Tibial artery (tissue), 4 donors: Measurements from ENCODE around the gene KHNYN.

Experiments used
- DNase-seq, 2 donors: peaks; one replicate each; pipeline ENCODE4 v3.0.0-alpha.2; 2019
- H3K27ac ChIP-seq, 2 donors: fragments of 200-600 bp; sonication (generic) in 1 of 2; 1 replicate in 1 of 2; 2 replicates in 1 of 2; pipeline ENCODE4 v1.5.1; 2018 to 2019; ENCODE audit warnings: mild to moderate bottlenecking in 1 of 2
- H3K27me3 ChIP-seq, 2 donors: fragments of 200-600 bp; sonication (generic) in 1 of 2; one replicate each; pipeline versions ENCODE4 v1.5.1 to v1.6.0; 2016 to 2019
- H3K36me3 ChIP-seq, 3 donors: fragments of 200-600 bp; sonication (generic) in 2 of 3; one replicate each; pipeline ENCODE4 v1.5.1; 2016 to 2019; ENCODE audit warnings: mild to moderate bottlenecking in 2 of 3
- H3K4me1 ChIP-seq, 4 donors: fragments of 200-600 bp; sonication (generic) in 2 of 4; 1 replicate in 3 of 4; 2 replicates in 1 of 4; pipeline ENCODE4 v1.5.1; 2016 to 2019
- H3K4me3 ChIP-seq, 2 donors: fragments of 200-600 bp; sonication (generic) in 1 of 2; 1 replicate in 1 of 2; 2 replicates in 1 of 2; pipeline ENCODE4 v1.5.1; 2018 to 2019; ENCODE audit warnings: mild to moderate bottlenecking in 2 of 2
- H3K9me3 ChIP-seq, 3 donors: fragments of 200-600 bp; sonication (generic) in 1 of 3; one replicate each; pipeline ENCODE4 v1.5.1; 2016 to 2019
- intact Hi-C: fragments of 100-400 bp; cut with DNase I; formaldehyde crosslinking; loops from one replicate; pipeline ENCODE4 v1.15.0; 2023; ENCODE audit warnings: low total_unique reads
- TF ChIP-seq, protein P1 (sequence below), 2 experiments: fragments of 200-600 bp in 1 of 2; fragments of 450-650 bp in 1 of 2; IDR thresholded peaks; one replicate each; pipeline ENCODE4 v1.5.1; 2017 to 2019; ENCODE audit warnings: antibody characterized with exemption in 2 of 2, mild to moderate bottlenecking in 1 of 2, moderate library complexity in 1 of 2

KHNYN gene

GRCh38 chr14:24439257-24439656, 9.5 kb downstream of the KHNYN start:
- Histone ChIP-seq H3K4me1 (peaks cover 0 to 35% (median 21%) of the 10 kb centered on the region in 4 donors), H3K9me3 (no peaks in the 10 kb centered on the region), H3K27ac (no peak overlapping the region), H3K27me3 (no peaks in the 10 kb centered on the region), H3K36me3 (peaks cover 43 to 64% (median 53%) of the 10 kb centered on the region in 3 donors), H3K4me3 (no peak overlapping the region)
- TF ChIP-seq, protein P1, sequence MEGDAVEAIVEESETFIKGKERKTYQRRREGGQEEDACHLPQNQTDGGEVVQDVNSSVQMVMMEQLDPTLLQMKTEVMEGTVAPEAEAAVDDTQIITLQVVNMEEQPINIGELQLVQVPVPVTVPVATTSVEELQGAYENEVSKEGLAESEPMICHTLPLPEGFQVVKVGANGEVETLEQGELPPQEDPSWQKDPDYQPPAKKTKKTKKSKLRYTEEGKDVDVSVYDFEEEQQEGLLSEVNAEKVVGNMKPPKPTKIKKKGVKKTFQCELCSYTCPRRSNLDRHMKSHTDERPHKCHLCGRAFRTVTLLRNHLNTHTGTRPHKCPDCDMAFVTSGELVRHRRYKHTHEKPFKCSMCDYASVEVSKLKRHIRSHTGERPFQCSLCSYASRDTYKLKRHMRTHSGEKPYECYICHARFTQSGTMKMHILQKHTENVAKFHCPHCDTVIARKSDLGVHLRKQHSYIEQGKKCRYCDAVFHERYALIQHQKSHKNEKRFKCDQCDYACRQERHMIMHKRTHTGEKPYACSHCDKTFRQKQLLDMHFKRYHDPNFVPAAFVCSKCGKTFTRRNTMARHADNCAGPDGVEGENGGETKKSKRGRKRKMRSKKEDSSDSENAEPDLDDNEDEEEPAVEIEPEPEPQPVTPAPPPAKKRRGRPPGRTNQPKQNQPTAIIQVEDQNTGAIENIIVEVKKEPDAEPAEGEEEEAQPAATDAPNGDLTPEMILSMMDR (IDR thresholded peaks at IDR 0.05): no peak
- intact Hi-C loops: loop anchor here (10.0 kb wide), 1 partner anchor 194 kb away; the partner anchor contains the start of gene TINF2
- DNase-seq: no peak

DNA sequence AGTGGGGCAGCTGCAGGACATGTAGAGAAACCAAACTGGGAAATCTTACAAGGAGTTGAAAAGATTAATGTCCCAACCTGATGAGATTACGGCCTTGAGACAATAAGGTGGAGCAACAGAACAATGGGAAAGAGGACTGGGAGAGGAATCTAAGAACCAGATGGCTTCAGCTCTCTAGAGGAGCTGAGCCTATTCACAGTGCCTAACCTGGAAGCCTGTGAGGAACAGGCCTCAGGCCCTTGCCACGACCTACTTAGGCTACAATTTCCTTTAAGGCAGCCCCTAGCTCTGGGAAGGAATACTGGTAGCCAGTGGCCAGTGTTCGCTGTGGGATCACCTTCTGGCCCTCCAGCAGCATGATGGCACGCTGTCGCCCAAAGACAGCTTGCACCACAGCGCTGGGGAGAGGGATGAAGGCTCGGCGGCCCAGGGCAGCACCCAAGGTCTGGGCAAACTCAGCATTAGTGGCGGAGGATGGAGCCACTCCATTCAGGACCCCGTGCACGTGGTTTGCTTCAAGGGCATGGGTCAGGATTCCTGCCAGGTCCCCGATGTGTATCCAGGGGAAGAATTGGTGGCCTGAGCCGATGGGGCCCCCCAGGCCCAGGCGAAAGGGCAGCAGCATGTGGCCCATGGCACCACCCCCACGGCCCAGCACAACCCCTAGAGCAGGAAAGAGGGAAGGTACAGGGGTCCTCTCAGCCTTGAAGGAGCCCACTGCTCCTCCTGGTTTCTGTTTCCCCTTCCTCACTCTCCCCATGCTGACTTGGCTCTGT, 10.3 kb downstream of the KHNYN start:
- peaks cover 0 to 35% (median 21%) of the 10 kb centered on the region in 4 donors for H3K4me1 ChIP-seq

GRCh38 chr14:24440606-24441399, 11.0 kb downstream of the KHNYN start:
- peak overlapping the region in 1 of 2 donors; percentile 99 for H3K27ac ChIP-seq
- DNase-seq: no peak
- no peaks in the 10 kb centered on the region for H3K27me3 ChIP-seq
- TF ChIP-seq, protein P1 (IDR thresholded peaks at IDR 0.05): no peak
- H3K36me3 ChIP-seq: peaks cover 34 to 53% (median 51%) of the 10 kb centered on the region in 3 donors
- peaks cover 0 to 35% (median 21%) of the 10 kb centered on the region in 4 donors for H3K4me1 ChIP-seq
- H3K9me3 ChIP-seq: no peaks in the 10 kb centered on the region
- H3K4me3 ChIP-seq: no peak overlapping the region
- intact Hi-C loops: no loop called here

More for the DNA sequence above, 10.3 kb downstream of the KHNYN start:
- Histone ChIP-seq H3K36me3 (peaks cover 37 to 61% (median 53%) of the 10 kb centered on the region in 3 donors), H3K27me3 (no peaks in the 10 kb centered on the region), H3K4me3 (no peak overlapping the region), H3K27ac (peak overlapping the region in 1 of 2 donors; percentile 13), H3K9me3 (no peaks in the 10 kb centered on the region)
- intact Hi-C loops: loop anchor here (10.0 kb wide), 1 partner anchor 195 kb away; the partner anchor contains the start of gene TINF2
- no peak for DNase-seq
- TF ChIP-seq, protein P1 (IDR thresholded peaks at IDR 0.05): no peak

GRCh38 chr14:24441485-24441884, 11.7 kb downstream of the KHNYN start:
- peaks cover 0 to 32% (median 21%) of the 10 kb centered on the region in 4 donors for H3K4me1 ChIP-seq
- H3K36me3 ChIP-seq: peaks cover 28 to 46% (median 44%) of the 10 kb centered on the region in 3 donors
- H3K27ac ChIP-seq: peak overlapping the region; percentile 99
- TF ChIP-seq, protein P1 (IDR thresholded peaks at IDR 0.05): no peak
- no peak for DNase-seq
- intact Hi-C loops: no loop called here
- peak overlapping the region; percentile 69 to 90 for H3K4me3 ChIP-seq
- H3K9me3 ChIP-seq: no peaks in the 10 kb centered on the region
- H3K27me3 ChIP-seq: no peaks in the 10 kb centered on the region

DNA sequence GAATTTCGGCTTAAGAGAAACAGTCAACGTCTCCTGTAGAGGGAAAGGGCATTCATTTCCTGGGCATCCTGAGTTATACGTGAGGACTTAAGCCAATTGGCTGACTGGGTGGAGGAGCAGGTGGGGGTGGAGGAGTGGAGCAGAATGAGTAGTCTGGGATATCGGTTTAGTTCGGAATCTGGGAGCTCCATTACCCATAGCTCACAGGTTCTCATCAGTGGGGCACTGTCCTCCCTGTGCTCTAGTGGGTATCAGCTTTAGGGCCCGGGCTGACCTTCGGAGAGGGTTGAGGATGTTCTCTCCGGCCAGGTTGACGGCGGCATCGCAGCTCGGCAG, 12.1 kb downstream of the KHNYN start:
- Histone ChIP-seq H3K4me1 (peaks cover 0 to 28% (median 20%) of the 10 kb centered on the region in 4 donors), H3K36me3 (peaks cover 25 to 43% (median 42%) of the 10 kb centered on the region in 3 donors), H3K27me3 (no peaks in the 10 kb centered on the region), H3K4me3 (peak overlapping the region; percentile 69 to 90), H3K9me3 (no peaks in the 10 kb centered on the region), H3K27ac (peak overlapping the region; percentile 99)
- TF ChIP-seq, protein P1 (IDR thresholded peaks at IDR 0.05): no peak
- intact Hi-C loops: no loop called here
- DNase-seq: no peak
